ENCODE data around the gene THOP1.

The THOP1 gene

GRCh38 chr19:2800506-2800905 is 15.2 kb downstream of the THOP1 start:
- TF ChIP-seq POLR2AphosphoS5 (IDR thresholded peaks at IDR 0.05; ENCODE audit: low read depth), result no peak
- TF ChIP-seq GABPA (IDR thresholded peaks at IDR 0.05; ENCODE audit: low read depth), result no peak
- no peak for TF ChIP-seq SPI1 (IDR thresholded peaks at IDR 0.05; ENCODE audit: borderline replicate concordance, low read depth)
- TF ChIP-seq, protein P1, sequence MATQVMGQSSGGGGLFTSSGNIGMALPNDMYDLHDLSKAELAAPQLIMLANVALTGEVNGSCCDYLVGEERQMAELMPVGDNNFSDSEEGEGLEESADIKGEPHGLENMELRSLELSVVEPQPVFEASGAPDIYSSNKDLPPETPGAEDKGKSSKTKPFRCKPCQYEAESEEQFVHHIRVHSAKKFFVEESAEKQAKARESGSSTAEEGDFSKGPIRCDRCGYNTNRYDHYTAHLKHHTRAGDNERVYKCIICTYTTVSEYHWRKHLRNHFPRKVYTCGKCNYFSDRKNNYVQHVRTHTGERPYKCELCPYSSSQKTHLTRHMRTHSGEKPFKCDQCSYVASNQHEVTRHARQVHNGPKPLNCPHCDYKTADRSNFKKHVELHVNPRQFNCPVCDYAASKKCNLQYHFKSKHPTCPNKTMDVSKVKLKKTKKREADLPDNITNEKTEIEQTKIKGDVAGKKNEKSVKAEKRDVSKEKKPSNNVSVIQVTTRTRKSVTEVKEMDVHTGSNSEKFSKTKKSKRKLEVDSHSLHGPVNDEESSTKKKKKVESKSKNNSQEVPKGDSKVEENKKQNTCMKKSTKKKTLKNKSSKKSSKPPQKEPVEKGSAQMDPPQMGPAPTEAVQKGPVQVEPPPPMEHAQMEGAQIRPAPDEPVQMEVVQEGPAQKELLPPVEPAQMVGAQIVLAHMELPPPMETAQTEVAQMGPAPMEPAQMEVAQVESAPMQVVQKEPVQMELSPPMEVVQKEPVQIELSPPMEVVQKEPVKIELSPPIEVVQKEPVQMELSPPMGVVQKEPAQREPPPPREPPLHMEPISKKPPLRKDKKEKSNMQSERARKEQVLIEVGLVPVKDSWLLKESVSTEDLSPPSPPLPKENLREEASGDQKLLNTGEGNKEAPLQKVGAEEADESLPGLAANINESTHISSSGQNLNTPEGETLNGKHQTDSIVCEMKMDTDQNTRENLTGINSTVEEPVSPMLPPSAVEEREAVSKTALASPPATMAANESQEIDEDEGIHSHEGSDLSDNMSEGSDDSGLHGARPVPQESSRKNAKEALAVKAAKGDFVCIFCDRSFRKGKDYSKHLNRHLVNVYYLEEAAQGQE (IDR thresholded peaks at IDR 0.05; ENCODE audit: insufficient replicate concordance, low read depth), result no peak
- TF ChIP-seq CTCF (IDR thresholded peaks at IDR 0.05; ENCODE audit: insufficient read depth, low read length), result no peak

GRCh38 chr19:2802826-2803225 is 17.5 kb downstream of the THOP1 start:
- TF ChIP-seq CTCF (IDR thresholded peaks at IDR 0.05; ENCODE audit: insufficient read depth, low read length) (no peak), POLR2AphosphoS5 (IDR thresholded peaks at IDR 0.05; ENCODE audit: low read depth) (no peak), SPI1 (IDR thresholded peaks at IDR 0.05; ENCODE audit: borderline replicate concordance, low read depth) (no peak), GABPA (IDR thresholded peaks at IDR 0.05; ENCODE audit: low read depth) (no peak)
- TF ChIP-seq, protein P1 (IDR thresholded peaks at IDR 0.05; ENCODE audit: insufficient replicate concordance, low read depth), result no peak

More at GRCh38 chr19:2800506-2800905, 15.2 kb downstream of the THOP1 start:
- no peaks in the 10 kb centered on the region for H3K27me3 ChIP-seq (ENCODE audit: insufficient read depth, poor library complexity, severe bottlenecking)
- no peak overlapping the region for H3K27ac ChIP-seq (replicated peaks)
- no peak for DNase-seq (ENCODE audit: low read depth in 1 of 2, low spot score in 1 of 2)
- H3K4me3 ChIP-seq (replicated peaks; ENCODE audit: insufficient read depth, low read length), result no peak overlapping the region

GRCh38 chr19:2803486-2804155 is 18.3 kb downstream of the THOP1 start:
- H3K4me3 ChIP-seq (replicated peaks; ENCODE audit: insufficient read depth, low read length), result no peak overlapping the region
- TF ChIP-seq CTCF (IDR thresholded peaks at IDR 0.05; ENCODE audit: insufficient read depth, low read length) (no peak), POLR2AphosphoS5 (IDR thresholded peaks at IDR 0.05; ENCODE audit: low read depth) (no peak), SPI1 (IDR thresholded peaks at IDR 0.05; ENCODE audit: borderline replicate concordance, low read depth) (no peak), GABPA (IDR thresholded peaks at IDR 0.05; ENCODE audit: low read depth) (no peak)
- TF ChIP-seq, protein P1 (IDR thresholded peaks at IDR 0.05; ENCODE audit: insufficient replicate concordance, low read depth), result no peak
- no peak overlapping the region for H3K27ac ChIP-seq (replicated peaks)
- H3K27me3 ChIP-seq (ENCODE audit: insufficient read depth, poor library complexity, severe bottlenecking), result no peaks in the 10 kb centered on the region
- DNase-seq (ENCODE audit: low read depth in 1 of 2, low spot score in 1 of 2), result no peak

More at GRCh38 chr19:2802826-2803225, 17.5 kb downstream of the THOP1 start:
- Histone ChIP-seq H3K27me3 (ENCODE audit: insufficient read depth, poor library complexity, severe bottlenecking) (no peaks in the 10 kb centered on the region), H3K27ac (replicated peaks) (no peak overlapping the region), H3K4me3 (replicated peaks; ENCODE audit: insufficient read depth, low read length) (no peak overlapping the region)
- DNase-seq (ENCODE audit: low read depth in 1 of 2, low spot score in 1 of 2), result no peak

Measured in HL-60 (cell line).